Kidney epithelial cell (primary cell): Measurements from ENCODE around the gene NANOG. TPM values are rescaled to one million over a fixed set of nuclear protein-coding genes. Genes with fewer than 3 reads are reported as not detected.
"Not testable (repeated sequence)": the region's sequence is repeated elsewhere in the genome, so short reads cannot be mapped to it uniquely, and the experiment has no call there.

Experiments used
- DNase-seq: peaks from one replicate; pipeline ENCODE4 v3.0.0-alpha.2; 2010; ENCODE audit warnings: low read depth
- H3K27me3 ChIP-seq: 2 replicates; pipeline ENCODE4 v1.6.0; 2011; ENCODE audit warnings: low read length; ENCODE audit not compliant: control insufficient read depth, insufficient read depth
- H3K36me3 ChIP-seq: 2 replicates; pipeline ENCODE4 v1.5.1; 2011; ENCODE audit warnings: low read length; ENCODE audit not compliant: control insufficient read depth, insufficient read depth
- H3K4me3 ChIP-seq: 2 replicates; pipeline ENCODE4 v1.5.1; 2011; ENCODE audit warnings: low read depth, mild to moderate bottlenecking, control low read depth, low read length
- total RNA-seq: library from RNA; depleted of rRNA; stranded (reverse); fragments of >200 nt; gene quantifications from 2 replicates; pipeline ENCODE4 v1.2.3, GENCODE V29; 2015
- TF ChIP-seq, protein P1 (sequence below): IDR thresholded peaks from 2 replicates; pipeline ENCODE4 v1.5.1; 2011; ENCODE audit warnings: mild to moderate bottlenecking, moderate library complexity, low read length, control low read depth, inconsistent platforms; ENCODE audit not compliant: insufficient read depth, poor library complexity, severe bottlenecking

Gene NANOG
- total RNA-seq, 1 donor from 2014 or later: not detected

DNA sequence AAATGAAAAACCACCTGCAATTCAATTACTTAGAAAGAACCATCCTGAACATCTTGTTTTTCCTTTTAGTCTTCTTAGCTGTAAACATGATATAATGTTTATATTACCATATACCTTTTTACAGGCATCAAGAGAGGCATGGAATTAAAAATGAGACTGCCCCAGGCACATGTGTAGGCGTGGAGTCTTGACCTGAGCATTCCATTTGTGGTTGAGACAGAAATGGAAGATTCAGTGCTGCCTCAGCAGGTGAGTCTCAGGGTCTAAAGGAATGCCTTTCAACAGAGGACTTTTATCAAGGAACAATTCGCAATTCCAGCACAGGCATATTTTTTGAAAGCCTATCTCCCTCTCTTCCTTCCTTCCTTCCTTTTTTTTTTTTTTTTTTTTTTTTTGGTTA, 32.2 kb upstream of the NANOG start:
- Histone ChIP-seq H3K27me3 (no peaks in the 10 kb centered on the region), H3K36me3 (no peaks in the 10 kb centered on the region), H3K4me3 (no peak overlapping the region)
- TF ChIP-seq, protein P1, sequence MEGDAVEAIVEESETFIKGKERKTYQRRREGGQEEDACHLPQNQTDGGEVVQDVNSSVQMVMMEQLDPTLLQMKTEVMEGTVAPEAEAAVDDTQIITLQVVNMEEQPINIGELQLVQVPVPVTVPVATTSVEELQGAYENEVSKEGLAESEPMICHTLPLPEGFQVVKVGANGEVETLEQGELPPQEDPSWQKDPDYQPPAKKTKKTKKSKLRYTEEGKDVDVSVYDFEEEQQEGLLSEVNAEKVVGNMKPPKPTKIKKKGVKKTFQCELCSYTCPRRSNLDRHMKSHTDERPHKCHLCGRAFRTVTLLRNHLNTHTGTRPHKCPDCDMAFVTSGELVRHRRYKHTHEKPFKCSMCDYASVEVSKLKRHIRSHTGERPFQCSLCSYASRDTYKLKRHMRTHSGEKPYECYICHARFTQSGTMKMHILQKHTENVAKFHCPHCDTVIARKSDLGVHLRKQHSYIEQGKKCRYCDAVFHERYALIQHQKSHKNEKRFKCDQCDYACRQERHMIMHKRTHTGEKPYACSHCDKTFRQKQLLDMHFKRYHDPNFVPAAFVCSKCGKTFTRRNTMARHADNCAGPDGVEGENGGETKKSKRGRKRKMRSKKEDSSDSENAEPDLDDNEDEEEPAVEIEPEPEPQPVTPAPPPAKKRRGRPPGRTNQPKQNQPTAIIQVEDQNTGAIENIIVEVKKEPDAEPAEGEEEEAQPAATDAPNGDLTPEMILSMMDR: no peak
- DNase-seq: no peak

DNA sequence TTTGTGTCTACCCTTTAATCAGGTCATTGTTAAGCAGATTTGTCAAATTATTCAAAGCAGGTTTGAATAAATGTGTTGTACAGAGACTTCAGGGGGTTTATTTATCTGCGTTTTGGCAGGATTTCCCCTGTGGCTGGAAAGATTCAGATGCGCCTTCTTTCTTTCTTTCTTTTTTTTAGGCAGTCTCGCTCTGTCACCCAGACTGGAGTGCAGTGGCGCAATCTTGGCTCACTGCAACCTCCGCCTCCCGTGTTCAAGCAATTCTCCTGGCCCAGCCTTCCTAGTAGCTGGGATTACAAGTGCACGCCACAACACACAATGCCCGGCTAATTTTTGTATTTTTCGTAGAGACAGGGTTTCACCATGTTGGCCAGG, 30.4 kb upstream of the NANOG start:
- no peak for DNase-seq
- no peaks in the 10 kb centered on the region for H3K27me3 ChIP-seq
- H3K4me3 ChIP-seq: no peak overlapping the region
- no peaks in the 10 kb centered on the region for H3K36me3 ChIP-seq
- TF ChIP-seq, protein P1: no peak

DNA sequence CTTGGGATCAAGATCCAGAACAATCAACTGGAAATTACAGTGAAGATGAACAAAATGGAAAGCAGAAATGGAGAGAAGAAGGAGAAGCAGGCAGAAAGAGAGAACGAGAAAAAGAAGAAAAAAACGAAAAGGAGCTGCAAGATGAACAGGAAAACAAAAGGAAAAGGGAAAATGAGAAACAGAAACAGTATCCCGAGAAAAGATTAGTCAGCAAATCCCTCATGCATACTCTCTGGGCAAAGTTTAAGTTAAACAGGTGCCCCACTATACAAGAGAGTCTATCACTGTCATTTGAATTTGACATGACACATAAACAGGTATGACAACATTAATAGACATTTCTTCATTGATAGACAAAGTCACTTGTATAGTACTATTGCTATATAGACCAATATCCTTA, 19.2 kb upstream of the NANOG start:
- TF ChIP-seq, protein P1: no peak
- DNase-seq: no peak
- H3K36me3 ChIP-seq: no peaks in the 10 kb centered on the region
- no peaks in the 10 kb centered on the region for H3K27me3 ChIP-seq
- no peak overlapping the region for H3K4me3 ChIP-seq

DNA sequence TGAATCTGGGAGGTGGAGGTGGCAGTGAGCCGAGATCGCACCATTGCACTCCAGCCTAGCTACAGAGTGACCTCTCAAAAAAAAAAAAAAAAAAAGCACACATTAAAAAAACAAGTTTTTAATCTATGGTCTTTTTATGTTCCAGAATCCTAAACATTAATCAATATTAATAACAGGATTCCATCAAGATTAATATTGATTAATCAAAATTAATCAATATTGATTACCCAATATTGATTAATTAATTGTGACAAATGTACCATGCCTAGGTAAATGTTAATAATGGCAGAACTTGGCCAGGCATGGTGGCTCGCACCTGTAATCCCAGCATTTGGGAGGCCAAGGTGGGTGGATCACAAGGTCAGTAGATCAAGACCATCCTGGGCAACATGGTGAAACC, 7.9 kb upstream of the NANOG start:
- Histone ChIP-seq H3K27me3 (no peaks in the 10 kb centered on the region), H3K4me3 (no peak overlapping the region), H3K36me3 (no peaks in the 10 kb centered on the region)
- TF ChIP-seq, protein P1: no peak
- no peak for DNase-seq

DNA sequence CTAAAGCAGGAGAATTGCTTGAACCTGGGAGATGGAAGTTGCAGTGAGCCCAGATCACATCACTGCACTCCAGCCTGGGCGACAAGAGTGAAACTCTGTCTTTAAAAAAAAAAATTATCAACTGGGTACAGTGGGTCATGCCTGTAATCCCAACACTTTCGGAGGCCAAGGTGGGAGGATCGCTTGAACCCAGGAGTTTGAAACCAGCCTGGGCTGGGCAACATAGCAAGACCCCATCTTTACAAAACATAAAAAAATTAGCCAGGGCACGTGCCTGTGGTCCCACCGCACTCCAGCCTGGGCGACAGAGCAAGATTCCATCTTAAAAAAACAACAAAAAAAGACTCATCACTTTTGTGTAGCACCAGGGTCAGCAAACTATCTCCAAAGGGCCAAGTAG, 7.1 kb upstream of the NANOG start:
- no peaks in the 10 kb centered on the region for H3K36me3 ChIP-seq
- no peak for DNase-seq
- H3K27me3 ChIP-seq: no peaks in the 10 kb centered on the region
- TF ChIP-seq, protein P1: no peak
- no peak overlapping the region for H3K4me3 ChIP-seq

DNA sequence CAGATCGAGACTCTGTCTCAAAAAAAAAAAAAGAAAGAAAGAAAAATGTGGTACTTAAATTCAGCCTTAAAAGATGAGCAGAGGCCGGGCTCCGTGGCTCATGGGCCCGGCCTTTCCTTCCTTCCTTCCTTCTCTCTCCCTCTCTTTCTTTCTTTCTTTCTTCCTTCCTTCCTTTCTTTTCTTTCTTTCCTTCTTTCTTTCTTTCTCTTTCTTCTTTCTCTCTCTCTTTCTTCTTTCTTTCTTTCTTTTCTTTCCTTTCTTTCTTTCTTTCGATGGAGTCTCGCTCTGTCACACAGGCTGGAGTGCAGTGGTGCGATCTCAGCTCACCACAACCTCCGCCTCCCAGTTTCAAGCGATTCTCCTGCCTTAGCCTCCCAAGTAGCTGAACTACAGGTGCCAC, 5.8 kb upstream of the NANOG start:
- not testable (repeated sequence) for DNase-seq

More for the DNA sequence above, 5.8 kb upstream of the NANOG start:
- not testable (repeated sequence) for H3K27me3 ChIP-seq, H3K36me3 ChIP-seq, H3K4me3 ChIP-seq
